Esophagus muscularis mucosa (tissue), 4 donors: Measurements from ENCODE around the gene CD28. TPM values are rescaled to one million over a fixed set of nuclear protein-coding genes. Genes with fewer than 3 reads are reported as not detected.

Experiments
- DNase-seq: peaks from one replicate; pipeline ENCODE4 v3.0.0-alpha.2; 2017; ENCODE audit errors: extremely low spot score
- H3K27ac ChIP-seq, 4 donors: fragments of 200-600 bp; sonication (generic); replicated peaks in 1 of 4; 1 replicate in 3 of 4; 2 replicates in 1 of 4; pipeline ENCODE4 v1.5.1; 2016 to 2019; ENCODE audit warnings: mild to moderate bottlenecking in 1 of 4
- H3K27me3 ChIP-seq, 4 donors: fragments of 200-600 bp; sonication (generic); one replicate each; pipeline versions ENCODE4 v1.5.1 to v1.6.0; 2016 to 2019
- H3K36me3 ChIP-seq, 4 donors: fragments of 200-600 bp; sonication (generic); one replicate each; pipeline ENCODE4 v1.5.1; 2016 to 2019
- H3K4me1 ChIP-seq, 4 donors: fragments of 200-600 bp; sonication (generic); one replicate each; pipeline ENCODE4 v1.5.1; 2016 to 2019
- H3K4me3 ChIP-seq, 4 donors: fragments of 200-600 bp; sonication (generic); 1 replicate in 2 of 4; 2 replicates in 2 of 4; pipeline ENCODE4 v1.5.1; 2016 to 2019; ENCODE audit warnings: mild to moderate bottlenecking in 4 of 4, moderate library complexity in 1 of 4
- H3K9me3 ChIP-seq, 4 donors: fragments of 200-600 bp; sonication (generic); 1 replicate in 3 of 4; 2 replicates in 1 of 4; pipeline ENCODE4 v1.5.1; 2016 to 2019
- CTCF ChIP-seq, 3 experiments: fragments of 200-600 bp in 2 of 3; fragments of 450-650 bp in 1 of 3; sonication (generic) in 2 of 3; IDR thresholded peaks; one replicate each; pipeline ENCODE4 v1.5.1; 2017 to 2019; ENCODE audit warnings: antibody characterized with exemption in 3 of 3, mild to moderate bottlenecking in 2 of 3, moderate library complexity in 1 of 3
- EP300 ChIP-seq: sonication (generic); formaldehyde crosslinking; IDR thresholded peaks from one replicate; pipeline ENCODE4 v1.6.1; 2017; ENCODE audit warnings: antibody characterized with exemption
- POLR2A ChIP-seq: fragments of 450-650 bp; IDR thresholded peaks from one replicate; pipeline ENCODE4 v1.6.1; 2017; ENCODE audit warnings: antibody characterized with exemption, moderate library complexity, mild to moderate bottlenecking, low read depth
- POLR2AphosphoS5 ChIP-seq, 2 donors: sonication (generic); formaldehyde crosslinking; IDR thresholded peaks; one replicate each; pipeline ENCODE4 v1.6.1; 2017; ENCODE audit warnings: antibody characterized with exemption in 2 of 2
- WGBS: methylation state at CpG from one replicate; pipeline ENCODE4 v1.1.5; 2018; 5-methylcytosine and 5-hydroxymethylcytosine counted together
- intact Hi-C: fragments of 100-400 bp; cut with DNase I; formaldehyde crosslinking; loops from one replicate; pipeline ENCODE4 v1.15.1; 2023
- total RNA-seq, 4 donors: library from RNA; depleted of rRNA; stranded (reverse); fragments of >200 nt; gene quantifications; one replicate each; pipeline versions ENCODE4 v1.1.0 to v1.2.1, GENCODE V29; 2016

Gene CD28
- total RNA-seq, 4 donors from 2014 or later = under 0.01 to 2.2 (median 0.28) TPM

- no peaks in the 10 kb centered on the region for H3K4me1 ChIP-seq
- no peaks in the 10 kb centered on the region for H3K27me3 ChIP-seq
- H3K9me3 ChIP-seq = no peaks in the 10 kb centered on the region
- H3K27ac ChIP-seq = no peak overlapping the region
- DNase-seq = no peak
- intact Hi-C loops = no loop called here
- 80% methylated on average over 3 of the region's 3 CpGs for WGBS
- no peak overlapping the region for H3K4me3 ChIP-seq
- no peak for TF ChIP-seq CTCF (IDR thresholded peaks at IDR 0.05)
- TF ChIP-seq EP300 = no peak
- TF ChIP-seq POLR2A = no peak
- TF ChIP-seq POLR2AphosphoS5 (IDR thresholded peaks at IDR 0.05) = no peak
- H3K36me3 ChIP-seq = no peaks in the 10 kb centered on the region
These were observed 15.4 kb downstream of the CD28 start for GRCh38 chr2:203721781-203722300.

GRCh38 chr2:203722411-203722810 is 16.0 kb downstream of the CD28 start:
- no peak for DNase-seq
- intact Hi-C loops = no loop called here

GRCh38 chr2:203728321-203728720 is 21.9 kb downstream of the CD28 start:
- Histone ChIP-seq H3K27ac (no peak overlapping the region), H3K4me1 (no peaks in the 10 kb centered on the region), H3K27me3 (no peaks in the 10 kb centered on the region), H3K36me3 (no peaks in the 10 kb centered on the region), H3K9me3 (no peaks in the 10 kb centered on the region), H3K4me3 (no peak overlapping the region)
- TF ChIP-seq POLR2AphosphoS5 (IDR thresholded peaks at IDR 0.05) = no peak
- no peak for TF ChIP-seq POLR2A
- no peak for TF ChIP-seq EP300
- TF ChIP-seq CTCF (IDR thresholded peaks at IDR 0.05) = no peak
- intact Hi-C loops = no loop called here
- DNase-seq = no peak

More at GRCh38 chr2:203722411-203722810, 16.0 kb downstream of the CD28 start:
- Histone ChIP-seq H3K9me3 (no peaks in the 10 kb centered on the region), H3K27me3 (no peaks in the 10 kb centered on the region), H3K4me1 (no peaks in the 10 kb centered on the region), H3K36me3 (no peaks in the 10 kb centered on the region), H3K27ac (no peak overlapping the region), H3K4me3 (no peak overlapping the region)
- TF ChIP-seq POLR2A (no peak), POLR2AphosphoS5 (IDR thresholded peaks at IDR 0.05) (no peak), EP300 (no peak), CTCF (IDR thresholded peaks at IDR 0.05) (no peak)
- 88% methylated on average over 2 of the region's 2 CpGs for WGBS

GRCh38 chr2:203730076-203730729 is 23.8 kb downstream of the CD28 start:
- Histone ChIP-seq H3K4me3 (no peak overlapping the region), H3K27me3 (no peaks in the 10 kb centered on the region), H3K27ac (no peak overlapping the region), H3K36me3 (no peaks in the 10 kb centered on the region), H3K4me1 (no peaks in the 10 kb centered on the region), H3K9me3 (no peaks in the 10 kb centered on the region)
- TF ChIP-seq EP300 = no peak
- TF ChIP-seq POLR2A = no peak
- no peak for TF ChIP-seq CTCF (IDR thresholded peaks at IDR 0.05)
- TF ChIP-seq POLR2AphosphoS5 (IDR thresholded peaks at IDR 0.05) = no peak
- DNase-seq = no peak
- 95% methylated on average over 4 of the region's 4 CpGs for WGBS
- intact Hi-C loops = no loop called here

GRCh38 chr2:203730883-203731282 is 24.4 kb downstream of the CD28 start:
- no peaks in the 10 kb centered on the region for H3K9me3 ChIP-seq
- no peaks in the 10 kb centered on the region for H3K4me1 ChIP-seq
- no peak for DNase-seq
- 100% methylated on average over 2 of the region's 2 CpGs for WGBS
- no peak overlapping the region for H3K27ac ChIP-seq
- H3K27me3 ChIP-seq = no peaks in the 10 kb centered on the region
- intact Hi-C loops = no loop called here
- no peak overlapping the region for H3K4me3 ChIP-seq
- H3K36me3 ChIP-seq = no peaks in the 10 kb centered on the region
- TF ChIP-seq CTCF (IDR thresholded peaks at IDR 0.05) (no peak), POLR2AphosphoS5 (IDR thresholded peaks at IDR 0.05) (no peak), EP300 (no peak), POLR2A (no peak)
